ENCODE measurements around the gene SMARCAD1.
"Not testable (repeated sequence)": the region's sequence is repeated elsewhere in the genome, so short reads cannot be mapped to it uniquely, and the experiment has no call there.

Gene SMARCAD1

GRCh38 chr4:94334962-94335361 is 127.3 kb downstream of the SMARCAD1 start:
- DNase-seq (ENCODE audit: low read depth) = no peak
- TF ChIP-seq MAX (IDR thresholded peaks at IDR 0.05; ENCODE audit: low read depth, low read length) (no peak), MYC (IDR thresholded peaks at IDR 0.05; ENCODE audit: low read depth, low read length) (no peak), POLR2A (IDR thresholded peaks at IDR 0.05; ENCODE audit: extremely low read depth, insufficient read length) (no peak)
- TF ChIP-seq, protein P1, sequence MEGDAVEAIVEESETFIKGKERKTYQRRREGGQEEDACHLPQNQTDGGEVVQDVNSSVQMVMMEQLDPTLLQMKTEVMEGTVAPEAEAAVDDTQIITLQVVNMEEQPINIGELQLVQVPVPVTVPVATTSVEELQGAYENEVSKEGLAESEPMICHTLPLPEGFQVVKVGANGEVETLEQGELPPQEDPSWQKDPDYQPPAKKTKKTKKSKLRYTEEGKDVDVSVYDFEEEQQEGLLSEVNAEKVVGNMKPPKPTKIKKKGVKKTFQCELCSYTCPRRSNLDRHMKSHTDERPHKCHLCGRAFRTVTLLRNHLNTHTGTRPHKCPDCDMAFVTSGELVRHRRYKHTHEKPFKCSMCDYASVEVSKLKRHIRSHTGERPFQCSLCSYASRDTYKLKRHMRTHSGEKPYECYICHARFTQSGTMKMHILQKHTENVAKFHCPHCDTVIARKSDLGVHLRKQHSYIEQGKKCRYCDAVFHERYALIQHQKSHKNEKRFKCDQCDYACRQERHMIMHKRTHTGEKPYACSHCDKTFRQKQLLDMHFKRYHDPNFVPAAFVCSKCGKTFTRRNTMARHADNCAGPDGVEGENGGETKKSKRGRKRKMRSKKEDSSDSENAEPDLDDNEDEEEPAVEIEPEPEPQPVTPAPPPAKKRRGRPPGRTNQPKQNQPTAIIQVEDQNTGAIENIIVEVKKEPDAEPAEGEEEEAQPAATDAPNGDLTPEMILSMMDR (IDR thresholded peaks at IDR 0.05; ENCODE audit: low read depth, low read length) = no peak
- no peak overlapping the region for H3K4me3 ChIP-seq (ENCODE audit: low read depth, low read length)

DNA sequence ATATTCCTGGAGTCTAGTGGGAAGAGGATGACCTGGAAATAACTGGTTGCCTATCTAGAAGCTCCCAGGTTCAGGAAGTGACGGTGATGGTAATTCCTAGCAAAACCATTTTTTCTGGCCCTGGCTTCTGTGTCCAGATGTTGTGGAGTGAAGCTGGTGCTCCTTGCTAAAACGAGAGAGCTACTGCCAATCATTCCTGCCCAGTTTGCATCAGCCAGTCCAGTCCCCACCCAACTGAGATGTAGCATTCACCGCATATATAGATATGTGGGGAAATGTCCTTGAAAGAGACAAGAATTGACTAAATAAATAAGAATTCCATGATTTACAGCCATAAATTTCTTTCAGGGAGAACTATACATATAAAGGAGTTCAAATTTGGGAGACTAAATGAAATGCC is 128.6 kb downstream of the SMARCAD1 start:
- H3K4me3 ChIP-seq (ENCODE audit: low read depth, low read length) = no peak overlapping the region
- DNase-seq (ENCODE audit: low read depth) = no peak
- no peak for TF ChIP-seq MYC (IDR thresholded peaks at IDR 0.05; ENCODE audit: low read depth, low read length)
- no peak for TF ChIP-seq MAX (IDR thresholded peaks at IDR 0.05; ENCODE audit: low read depth, low read length)
- TF ChIP-seq, protein P1 (IDR thresholded peaks at IDR 0.05; ENCODE audit: low read depth, low read length) = no peak
- TF ChIP-seq POLR2A (IDR thresholded peaks at IDR 0.05; ENCODE audit: extremely low read depth, insufficient read length) = no peak

GRCh38 chr4:94336791-94337190 is 129.1 kb downstream of the SMARCAD1 start:
- DNase-seq (ENCODE audit: low read depth) = not testable (repeated sequence)

DNA sequence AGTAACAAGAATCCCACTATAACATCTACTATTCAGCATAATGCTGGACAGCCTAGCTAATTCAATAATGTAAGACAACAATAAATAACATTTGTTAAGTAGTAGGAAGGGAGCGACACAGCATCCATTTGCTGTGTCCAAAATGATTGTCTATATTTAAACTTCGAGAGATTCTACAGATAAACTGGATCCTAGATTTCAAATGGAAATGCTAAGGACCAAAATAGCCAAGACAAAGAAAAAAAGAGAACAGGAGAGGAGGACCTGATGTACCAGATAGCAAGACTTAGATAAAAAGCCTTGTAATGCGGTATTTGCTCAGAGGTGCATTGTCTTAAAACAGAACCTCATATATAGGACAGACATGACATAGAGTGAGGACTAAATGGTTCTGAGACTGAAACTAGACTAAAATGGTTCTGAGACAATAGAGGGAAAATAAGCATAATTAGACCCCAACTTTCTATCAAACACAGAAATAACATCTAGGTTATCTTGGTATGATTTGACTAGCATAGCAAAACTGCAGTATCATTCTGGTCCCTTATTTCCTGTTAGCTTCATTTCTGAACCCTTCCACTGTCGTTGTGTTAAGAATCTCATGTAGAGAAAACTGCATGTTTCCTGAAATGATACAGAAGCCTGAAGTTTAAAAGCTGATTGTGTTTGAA is 131.2 kb downstream of the SMARCAD1 start:
- no peak for DNase-seq (ENCODE audit: low read depth)
- no peak for TF ChIP-seq MYC (IDR thresholded peaks at IDR 0.05; ENCODE audit: low read depth, low read length)
- TF ChIP-seq MAX (IDR thresholded peaks at IDR 0.05; ENCODE audit: low read depth, low read length) = no peak
- no peak for TF ChIP-seq POLR2A (IDR thresholded peaks at IDR 0.05; ENCODE audit: extremely low read depth, insufficient read length)
- TF ChIP-seq, protein P1 (IDR thresholded peaks at IDR 0.05; ENCODE audit: low read depth, low read length) = no peak
- no peak overlapping the region for H3K4me3 ChIP-seq (ENCODE audit: low read depth, low read length)

More at GRCh38 chr4:94336791-94337190, 129.1 kb downstream of the SMARCAD1 start:
- not testable (repeated sequence) for H3K4me3 ChIP-seq (ENCODE audit: low read depth, low read length)

DNA sequence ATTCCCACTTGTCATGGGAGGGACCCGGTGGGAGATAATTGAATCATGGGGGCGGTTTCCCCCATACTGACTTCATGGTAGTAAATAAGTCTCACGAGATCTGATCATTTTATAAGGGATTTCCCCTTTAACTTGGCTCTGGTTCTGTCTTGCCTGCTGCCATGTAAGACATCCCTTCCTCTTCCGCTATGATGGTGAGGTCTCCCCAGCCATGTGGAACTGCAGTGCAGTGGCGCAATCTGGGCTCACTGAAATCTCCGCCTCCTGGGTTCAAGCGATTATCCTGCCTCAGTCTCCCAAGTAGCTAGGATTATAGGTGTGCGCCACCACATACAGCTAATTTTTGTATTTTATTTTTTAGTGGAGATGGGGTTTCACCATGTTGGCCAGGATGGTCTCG is 132.1 kb downstream of the SMARCAD1 start:
- no peak for TF ChIP-seq MAX (IDR thresholded peaks at IDR 0.05; ENCODE audit: low read depth, low read length)
- TF ChIP-seq MYC (IDR thresholded peaks at IDR 0.05; ENCODE audit: low read depth, low read length) = no peak
- TF ChIP-seq POLR2A (IDR thresholded peaks at IDR 0.05; ENCODE audit: extremely low read depth, insufficient read length) = no peak
- TF ChIP-seq, protein P1 (IDR thresholded peaks at IDR 0.05; ENCODE audit: low read depth, low read length) = no peak
- H3K4me3 ChIP-seq (ENCODE audit: low read depth, low read length) = no peak overlapping the region
- peak; percentile 2 for DNase-seq (ENCODE audit: low read depth)

All from NB4 (cell line).